GM23338 (cell line): ENCODE measurements around the gene GARS1. TPM values are rescaled to one million over a fixed set of nuclear protein-coding genes. Genes with fewer than 3 reads are reported as not detected.

Experiments used
- ATAC-seq: fragments of 200-7000 bp; cut with Tn5 transposase; 3 replicates; pipeline ENCODE4 v1.9.1; 2020
- DNase-seq: peaks from one replicate; pipeline ENCODE4 v3.0.0-alpha.2; 2015; ENCODE audit warnings: low spot score
- H2AFZ ChIP-seq: fragments of 200-600 bp; sonication (generic); 2 replicates; pipeline ENCODE4 v1.8.0; 2016; ENCODE audit warnings: antibody characterized with exemption, mild to moderate bottlenecking, moderate library complexity
- H3F3A ChIP-seq: fragments of 200-600 bp; sonication (generic); replicated peaks from 2 replicates; pipeline ENCODE4 v1.8.0; 2017; ENCODE audit warnings: antibody characterized with exemption, mixed run types, low read depth
- H3K27ac ChIP-seq: fragments of 200-600 bp; sonication (generic); 2 replicates; pipeline ENCODE4 v1.6.1; 2016; ENCODE audit warnings: low read depth
- H3K27me3 ChIP-seq: fragments of 200-600 bp; sonication (generic); 2 replicates; pipeline ENCODE4 v1.8.0; 2016; ENCODE audit warnings: mild to moderate bottlenecking, mixed run types, moderate library complexity; ENCODE audit not compliant: insufficient read depth
- H3K36me3 ChIP-seq: fragments of 200-600 bp; sonication (generic); 2 replicates; pipeline ENCODE4 v1.8.0; 2016; ENCODE audit warnings: mild to moderate bottlenecking; ENCODE audit not compliant: insufficient read depth
- H3K4me1 ChIP-seq: fragments of 200-600 bp; sonication (generic); 2 replicates; pipeline ENCODE4 v1.8.0; 2016; ENCODE audit warnings: mild to moderate bottlenecking, moderate library complexity; ENCODE audit not compliant: insufficient read depth
- H3K4me2 ChIP-seq: fragments of 200-600 bp; sonication (generic); 2 replicates; pipeline ENCODE4 v1.7.1; 2017; ENCODE audit warnings: mixed run types
- H3K4me3 ChIP-seq: fragments of 200-600 bp; sonication (generic); 2 replicates; pipeline ENCODE4 v1.6.1; 2016; ENCODE audit warnings: mixed run types
- H3K79me2 ChIP-seq: fragments of 200-600 bp; sonication (generic); replicated peaks from 2 replicates; pipeline ENCODE4 v1.8.0; 2017; ENCODE audit warnings: mild to moderate bottlenecking; ENCODE audit not compliant: insufficient read depth
- H3K9me2 ChIP-seq: fragments of 200-600 bp; sonication (generic); 2 replicates; pipeline ENCODE4 v1.8.0; 2017; ENCODE audit not compliant: insufficient read depth
- H4K20me1 ChIP-seq: fragments of 200-600 bp; sonication (generic); replicated peaks from 2 replicates; pipeline ENCODE4 v1.8.0; 2017; ENCODE audit warnings: mild to moderate bottlenecking; ENCODE audit not compliant: insufficient read depth
- H3K27ac Mint-ChIP-seq: 2 replicates; pipeline ENCODE4 v1.8.0; 2020; ENCODE audit warnings: inconsistent platforms, mild to moderate bottlenecking, moderate library complexity, mixed read lengths
- H3K27me3 Mint-ChIP-seq: 3 replicates; pipeline ENCODE4 v1.8.0; 2022; ENCODE audit warnings: low read depth, mild to moderate bottlenecking, moderate library complexity, mixed read lengths, inconsistent platforms; ENCODE audit not compliant: insufficient read depth, poor library complexity
- H3K36me3 Mint-ChIP-seq: 3 replicates; pipeline ENCODE4 v1.8.0; 2021; ENCODE audit warnings: low read depth, mild to moderate bottlenecking, inconsistent platforms, moderate library complexity, mixed read lengths
- H3K4me1 Mint-ChIP-seq: 3 replicates; pipeline ENCODE4 v1.8.0; 2020; ENCODE audit warnings: mild to moderate bottlenecking, inconsistent platforms, mixed read lengths
- H3K4me3 Mint-ChIP-seq: 3 replicates; pipeline ENCODE4 v1.8.0; 2021; ENCODE audit warnings: moderate library complexity, mild to moderate bottlenecking, inconsistent platforms, mixed read lengths
- H3K9me3 Mint-ChIP-seq: 3 replicates; pipeline ENCODE4 v1.8.0; 2020; ENCODE audit warnings: moderate library complexity, mild to moderate bottlenecking, inconsistent platforms, mixed read lengths
- EZH2phosphoT487 ChIP-seq: fragments of 200-600 bp; sonication (generic); IDR thresholded peaks from one replicate; pipeline ENCODE4 v1.8.1; 2018; ENCODE audit warnings: antibody characterized with exemption; ENCODE audit not compliant: unreplicated experiment
- NANOG ChIP-seq: IDR thresholded peaks from 2 replicates; pipeline ENCODE4 v1.6.1; 2016; ENCODE audit warnings: antibody characterized with exemption, borderline replicate concordance
- ZNF331 ChIP-seq: fragments of 250-450 bp; sonication (Bioruptor Pico); IDR thresholded peaks from 2 replicates; pipeline ENCODE4 v1.5.0; 2020; ENCODE audit warnings: low read depth, mild to moderate bottlenecking, moderate library complexity
- ZNF462 ChIP-seq: fragments of 250-450 bp; sonication (Bioruptor Pico); IDR thresholded peaks from 2 replicates; pipeline ENCODE4 v1.5.0; 2020; ENCODE audit warnings: mild to moderate bottlenecking, moderate library complexity
- polyA plus RNA-seq: library from polyadenylated mRNA; unstranded; fragments of >200 nt; fragmentation: Nextera tagmentation; extraction: Ambion mirVana; gene quantifications from 2 replicates; pipeline ENCODE4 v1.2.1, GENCODE V29; 2016
- total RNA-seq: library from RNA; depleted of rRNA; stranded (reverse); fragments of >200 nt; shearing (Covaris generic); gene quantifications from 2 replicates; pipeline ENCODE4 v1.2.3, GENCODE V29; 2014
- TF ChIP-seq, protein P1 (sequence below): IDR thresholded peaks from one replicate; pipeline ENCODE4 v1.6.1; 2018; ENCODE audit warnings: antibody characterized with exemption; ENCODE audit not compliant: unreplicated experiment

The GARS1 gene
- total and polyA plus RNA-seq, 2 experiments from 2014 or later, result 207 to 241 TPM

GRCh38 chr7:30549931-30550493, 44.7 kb upstream of the GARS1 start (continued):
- no peak for TF ChIP-seq ZNF462 (CRISPR knock-in tag)

DNA sequence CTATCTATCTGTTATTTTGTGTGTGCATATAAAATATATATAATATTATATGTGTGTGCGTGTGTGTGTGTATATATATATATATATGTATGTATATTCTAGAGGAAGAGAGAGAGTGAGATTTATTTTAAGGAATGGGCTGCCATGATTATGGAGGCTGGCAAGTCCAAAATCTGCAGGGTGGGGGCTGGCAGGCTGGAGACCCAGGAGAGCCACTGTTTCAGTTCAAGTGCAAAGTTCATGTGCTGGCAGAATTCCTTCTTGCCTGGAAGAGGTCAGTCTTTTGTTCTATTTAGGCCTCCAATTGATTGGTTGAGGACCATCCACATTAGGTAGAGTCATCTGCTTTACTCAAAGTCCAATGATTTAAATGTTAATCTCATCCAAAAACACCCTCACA, 42.3 kb upstream of the GARS1 start:
- no peaks in the 10 kb centered on the region for H3F3A ChIP-seq
- no peaks in the 10 kb centered on the region for H3K36me3 ChIP-seq
- no peak overlapping the region for H3K4me2 ChIP-seq
- Mint-ChIP-seq H3K4me3 (no peak overlapping the region), H3K4me1 (peaks cover 13% of the 10 kb centered on the region), H3K9me3 (no peaks in the 10 kb centered on the region), H3K27me3 (peaks cover 2% of the 10 kb centered on the region), H3K36me3 (peaks cover 2% of the 10 kb centered on the region; the same call in 1 of the 3 replicates), H3K27ac (no peak overlapping the region)
- H3K79me2 ChIP-seq, result no peaks in the 10 kb centered on the region
- no peaks in the 10 kb centered on the region for H4K20me1 ChIP-seq
- no peak overlapping the region for H3K27ac ChIP-seq
- H3K27me3 ChIP-seq, result no peaks in the 10 kb centered on the region
- no peak for DNase-seq
- H3K4me1 ChIP-seq, result peaks cover 16% of the 10 kb centered on the region
- no peak for ATAC-seq
- H3K9me2 ChIP-seq, result peaks cover 6% of the 10 kb centered on the region; the same call in 1 of the 2 replicates
- H3K4me3 ChIP-seq, result no peak overlapping the region
- no peak overlapping the region for H2AFZ ChIP-seq
- no peak for TF ChIP-seq NANOG
- TF ChIP-seq EZH2phosphoT487, result no peak
- no peak for TF ChIP-seq ZNF462 (CRISPR knock-in tag)
- TF ChIP-seq, protein P1, sequence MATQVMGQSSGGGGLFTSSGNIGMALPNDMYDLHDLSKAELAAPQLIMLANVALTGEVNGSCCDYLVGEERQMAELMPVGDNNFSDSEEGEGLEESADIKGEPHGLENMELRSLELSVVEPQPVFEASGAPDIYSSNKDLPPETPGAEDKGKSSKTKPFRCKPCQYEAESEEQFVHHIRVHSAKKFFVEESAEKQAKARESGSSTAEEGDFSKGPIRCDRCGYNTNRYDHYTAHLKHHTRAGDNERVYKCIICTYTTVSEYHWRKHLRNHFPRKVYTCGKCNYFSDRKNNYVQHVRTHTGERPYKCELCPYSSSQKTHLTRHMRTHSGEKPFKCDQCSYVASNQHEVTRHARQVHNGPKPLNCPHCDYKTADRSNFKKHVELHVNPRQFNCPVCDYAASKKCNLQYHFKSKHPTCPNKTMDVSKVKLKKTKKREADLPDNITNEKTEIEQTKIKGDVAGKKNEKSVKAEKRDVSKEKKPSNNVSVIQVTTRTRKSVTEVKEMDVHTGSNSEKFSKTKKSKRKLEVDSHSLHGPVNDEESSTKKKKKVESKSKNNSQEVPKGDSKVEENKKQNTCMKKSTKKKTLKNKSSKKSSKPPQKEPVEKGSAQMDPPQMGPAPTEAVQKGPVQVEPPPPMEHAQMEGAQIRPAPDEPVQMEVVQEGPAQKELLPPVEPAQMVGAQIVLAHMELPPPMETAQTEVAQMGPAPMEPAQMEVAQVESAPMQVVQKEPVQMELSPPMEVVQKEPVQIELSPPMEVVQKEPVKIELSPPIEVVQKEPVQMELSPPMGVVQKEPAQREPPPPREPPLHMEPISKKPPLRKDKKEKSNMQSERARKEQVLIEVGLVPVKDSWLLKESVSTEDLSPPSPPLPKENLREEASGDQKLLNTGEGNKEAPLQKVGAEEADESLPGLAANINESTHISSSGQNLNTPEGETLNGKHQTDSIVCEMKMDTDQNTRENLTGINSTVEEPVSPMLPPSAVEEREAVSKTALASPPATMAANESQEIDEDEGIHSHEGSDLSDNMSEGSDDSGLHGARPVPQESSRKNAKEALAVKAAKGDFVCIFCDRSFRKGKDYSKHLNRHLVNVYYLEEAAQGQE, result no peak
- TF ChIP-seq ZNF331, result no peak
